ENCODE measurements around the gene GORASP1.

The GORASP1 gene

GRCh38 chr3:39112113-39112512, 4.7 kb upstream of the GORASP1 start:
- Histone ChIP-seq H3K79me2 (ENCODE audit: control insufficient read depth, insufficient read depth, low read length, poor library complexity) (no peaks in the 10 kb centered on the region), H3K23ac (ENCODE audit: low read length) (no peak overlapping the region), H3K36me3 (ENCODE audit: control insufficient read depth in 1 of 2, insufficient read depth in 2 of 2, low read length in 2 of 2) (no peaks in the 10 kb centered on the region), H3K4me1 (ENCODE audit: control insufficient read depth in 1 of 2, insufficient read depth in 2 of 2, low read length in 2 of 2) (peaks cover 0 to 3% of the 10 kb centered on the region in 2 experiments), H2BK12ac (ENCODE audit: low read length) (no peak overlapping the region), H3K14ac (ENCODE audit: low read length) (no peak overlapping the region), H4K8ac (ENCODE audit: low read depth, low read length) (no peak overlapping the region), H3K9ac (ENCODE audit: low read length) (no peak overlapping the region), H2AFZ (ENCODE audit: insufficient read depth, low read length, poor library complexity) (no peak overlapping the region), H4K91ac (ENCODE audit: low read depth, low read length) (no peak overlapping the region), H3K9me3 (ENCODE audit: insufficient read depth, low read depth, low read length) (peaks cover 3% of the 10 kb centered on the region), H4K12ac (ENCODE audit: low read depth, low read length) (no peak overlapping the region), H3K4me2 (ENCODE audit: low read length) (no peak overlapping the region), H2BK5ac (ENCODE audit: low read depth, low read length, poor library complexity) (no peak overlapping the region), H2AK5ac (ENCODE audit: low read length) (no peak overlapping the region), H3K4me3 (ENCODE audit: low read depth, low read length) (no peak overlapping the region), H2BK120ac (ENCODE audit: insufficient read depth, low read length, poor library complexity) (no peak overlapping the region), H3K27ac (ENCODE audit: low read depth, low read length) (no peak overlapping the region), H3K79me1 (ENCODE audit: low read length) (peaks cover 5% of the 10 kb centered on the region), H3K18ac (ENCODE audit: low read length) (no peak overlapping the region), H3K4ac (ENCODE audit: low read depth, low read length) (no peak overlapping the region), H3K27me3 (ENCODE audit: insufficient read depth, low read length) (no peaks in the 10 kb centered on the region)
- no peak for DNase-seq
- no CpG with 5 or more reads among the region's 3 CpGs for WGBS (ENCODE audit: extremely low coverage, insufficient coverage, insufficient read length)

- Histone ChIP-seq H3K4me2 (ENCODE audit: low read length) (no peak overlapping the region), H3K9ac (ENCODE audit: low read length) (no peak overlapping the region), H2BK120ac (ENCODE audit: insufficient read depth, low read length, poor library complexity) (no peak overlapping the region), H3K23ac (ENCODE audit: low read length) (no peak overlapping the region), H3K14ac (ENCODE audit: low read length) (no peak overlapping the region), H3K27me3 (ENCODE audit: insufficient read depth, low read length) (no peaks in the 10 kb centered on the region), H4K8ac (ENCODE audit: low read depth, low read length) (no peak overlapping the region), H3K4me3 (ENCODE audit: low read depth, low read length) (no peak overlapping the region), H2BK5ac (ENCODE audit: low read depth, low read length, poor library complexity) (no peak overlapping the region), H3K4ac (ENCODE audit: low read depth, low read length) (no peak overlapping the region), H2BK12ac (ENCODE audit: low read length) (no peak overlapping the region), H3K79me1 (ENCODE audit: low read length) (peaks cover 10% of the 10 kb centered on the region), H2AFZ (ENCODE audit: insufficient read depth, low read length, poor library complexity) (no peak overlapping the region), H2AK5ac (ENCODE audit: low read length) (no peak overlapping the region), H3K9me3 (ENCODE audit: insufficient read depth, low read depth, low read length) (peaks cover 2% of the 10 kb centered on the region), H3K79me2 (ENCODE audit: control insufficient read depth, insufficient read depth, low read length, poor library complexity) (peaks cover 8% of the 10 kb centered on the region), H3K18ac (ENCODE audit: low read length) (no peak overlapping the region), H3K36me3 (ENCODE audit: control insufficient read depth in 1 of 2, insufficient read depth in 2 of 2, low read length in 2 of 2) (no peaks in the 10 kb centered on the region), H3K27ac (ENCODE audit: low read depth, low read length) (no peak overlapping the region), H3K4me1 (ENCODE audit: control insufficient read depth in 1 of 2, insufficient read depth in 2 of 2, low read length in 2 of 2) (peaks cover 0 to 11% of the 10 kb centered on the region in 2 experiments), H4K12ac (ENCODE audit: low read depth, low read length) (no peak overlapping the region), H4K91ac (ENCODE audit: low read depth, low read length) (no peak overlapping the region)
- WGBS (ENCODE audit: extremely low coverage, insufficient coverage, insufficient read length), result no CpG with 5 or more reads among the region's 2 CpGs
- no peak for DNase-seq
These were observed 2.7 kb upstream of the GORASP1 start for GRCh38 chr3:39110041-39110639.

DNA sequence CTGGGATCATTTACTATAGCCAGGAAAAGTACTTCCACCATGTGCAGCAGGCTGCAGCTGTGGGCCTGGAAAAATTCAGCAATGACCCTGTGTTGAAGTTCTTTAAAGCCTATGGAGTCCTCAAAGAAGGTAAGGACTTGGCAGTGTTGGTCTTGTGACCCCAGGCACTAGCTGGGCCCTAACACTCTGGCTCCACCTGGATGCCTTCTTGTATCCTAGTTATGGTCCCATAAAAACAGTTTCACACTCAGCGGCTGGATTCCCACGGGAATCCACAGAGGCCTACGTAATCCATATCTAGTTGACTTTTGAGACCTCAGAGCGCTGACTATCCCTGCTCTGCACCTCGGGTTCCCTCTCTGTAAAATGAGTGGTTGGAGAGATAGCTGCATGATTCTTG, 1.7 kb upstream of the GORASP1 start:
- Histone ChIP-seq H3K36me3 (ENCODE audit: control insufficient read depth in 1 of 2, insufficient read depth in 2 of 2, low read length in 2 of 2) (no peaks in the 10 kb centered on the region), H3K27me3 (ENCODE audit: insufficient read depth, low read length) (no peaks in the 10 kb centered on the region), H2AFZ (ENCODE audit: insufficient read depth, low read length, poor library complexity) (no peak overlapping the region), H2BK120ac (ENCODE audit: insufficient read depth, low read length, poor library complexity) (no peak overlapping the region), H4K91ac (ENCODE audit: low read depth, low read length) (no peak overlapping the region), H3K27ac (ENCODE audit: low read depth, low read length) (no peak overlapping the region), H4K8ac (ENCODE audit: low read depth, low read length) (no peak overlapping the region), H3K9me3 (ENCODE audit: insufficient read depth, low read depth, low read length) (peaks cover 2% of the 10 kb centered on the region), H3K4me1 (ENCODE audit: control insufficient read depth in 1 of 2, insufficient read depth in 2 of 2, low read length in 2 of 2) (peaks cover 0 to 11% of the 10 kb centered on the region in 2 experiments), H3K4me2 (ENCODE audit: low read length) (no peak overlapping the region), H3K79me2 (ENCODE audit: control insufficient read depth, insufficient read depth, low read length, poor library complexity) (peaks cover 8% of the 10 kb centered on the region), H3K4ac (ENCODE audit: low read depth, low read length) (no peak overlapping the region), H2BK5ac (ENCODE audit: low read depth, low read length, poor library complexity) (no peak overlapping the region), H3K79me1 (ENCODE audit: low read length) (peaks cover 10% of the 10 kb centered on the region), H3K23ac (ENCODE audit: low read length) (no peak overlapping the region), H3K9ac (ENCODE audit: low read length) (no peak overlapping the region), H3K18ac (ENCODE audit: low read length) (no peak overlapping the region), H4K12ac (ENCODE audit: low read depth, low read length) (no peak overlapping the region), H3K14ac (ENCODE audit: low read length) (no peak overlapping the region), H3K4me3 (ENCODE audit: low read depth, low read length) (no peak overlapping the region), H2BK12ac (ENCODE audit: low read length) (no peak overlapping the region), H2AK5ac (ENCODE audit: low read length) (no peak overlapping the region)
- DNase-seq, result no peak
- WGBS (ENCODE audit: extremely low coverage, insufficient coverage, insufficient read length), result no CpG with 5 or more reads among the region's 5 CpGs

GRCh38 chr3:39108200-39108710, 828 bp upstream of the GORASP1 start:
- Histone ChIP-seq H2AFZ (ENCODE audit: insufficient read depth, low read length, poor library complexity) (no peak overlapping the region), H4K91ac (ENCODE audit: low read depth, low read length) (no peak overlapping the region), H3K27me3 (ENCODE audit: insufficient read depth, low read length) (no peaks in the 10 kb centered on the region), H4K8ac (ENCODE audit: low read depth, low read length) (no peak overlapping the region), H3K4me3 (ENCODE audit: low read depth, low read length) (no peak overlapping the region), H3K9ac (ENCODE audit: low read length) (no peak overlapping the region), H2BK120ac (ENCODE audit: insufficient read depth, low read length, poor library complexity) (no peak overlapping the region), H2AK5ac (ENCODE audit: low read length) (no peak overlapping the region), H3K4me2 (ENCODE audit: low read length) (peak overlapping the region; percentile 71), H3K4me1 (ENCODE audit: control insufficient read depth in 1 of 2, insufficient read depth in 2 of 2, low read length in 2 of 2) (peaks cover 0 to 11% of the 10 kb centered on the region in 2 experiments), H3K36me3 (ENCODE audit: control insufficient read depth in 1 of 2, insufficient read depth in 2 of 2, low read length in 2 of 2) (no peaks in the 10 kb centered on the region), H3K9me3 (ENCODE audit: insufficient read depth, low read depth, low read length) (no peaks in the 10 kb centered on the region), H3K27ac (ENCODE audit: low read depth, low read length) (no peak overlapping the region), H2BK5ac (ENCODE audit: low read depth, low read length, poor library complexity) (no peak overlapping the region), H3K79me2 (ENCODE audit: control insufficient read depth, insufficient read depth, low read length, poor library complexity) (peaks cover 8% of the 10 kb centered on the region), H3K14ac (ENCODE audit: low read length) (no peak overlapping the region), H3K4ac (ENCODE audit: low read depth, low read length) (no peak overlapping the region), H3K18ac (ENCODE audit: low read length) (no peak overlapping the region), H3K23ac (ENCODE audit: low read length) (no peak overlapping the region), H4K12ac (ENCODE audit: low read depth, low read length) (no peak overlapping the region), H2BK12ac (ENCODE audit: low read length) (no peak overlapping the region), H3K79me1 (ENCODE audit: low read length) (peaks cover 10% of the 10 kb centered on the region)
- DNase-seq, result no peak
- WGBS (ENCODE audit: extremely low coverage, insufficient coverage, insufficient read length), result no CpG with 5 or more reads among the region's 2 CpGs
